Neural progenitor cell (in vitro differentiated cells): ENCODE data around the gene FAM168B. TPM values are rescaled to one million over a fixed set of nuclear protein-coding genes. Genes with fewer than 3 reads are reported as not detected.

ENCODE experiments used
- DNase-seq: peaks from one replicate; pipeline ENCODE4 v3.0.0-alpha.2; 2016; ENCODE audit warnings: low spot score
- H2AFZ ChIP-seq: fragments of 200-600 bp; sonication (generic); replicated peaks from 2 replicates; pipeline ENCODE4 v1.6.1; 2016; ENCODE audit warnings: antibody characterized with exemption
- H3F3A ChIP-seq: fragments of 200-600 bp; sonication (generic); 2 replicates; pipeline ENCODE4 v1.6.1; 2016; ENCODE audit warnings: antibody characterized with exemption, low read depth
- H3K27ac ChIP-seq: fragments of 200-600 bp; sonication (generic); 2 replicates; pipeline ENCODE4 v1.5.1; 2016; ENCODE audit warnings: mild to moderate bottlenecking
- H3K27me3 ChIP-seq: fragments of 200-600 bp; sonication (generic); 2 replicates; pipeline ENCODE4 v1.6.1; 2016; ENCODE audit warnings: mild to moderate bottlenecking, moderate library complexity
- H3K36me3 ChIP-seq: fragments of 200-600 bp; sonication (generic); 2 replicates; pipeline ENCODE4 v1.5.1; 2016
- H3K4me1 ChIP-seq: fragments of 200-600 bp; sonication (generic); 2 replicates; pipeline ENCODE4 v1.6.1; 2016; ENCODE audit warnings: mixed run types
- H3K4me2 ChIP-seq: fragments of 200-600 bp; sonication (generic); 2 replicates; pipeline ENCODE4 v1.6.1; 2016
- H3K4me3 ChIP-seq: fragments of 200-600 bp; sonication (generic); 2 replicates; pipeline ENCODE4 v1.5.1; 2016
- H3K79me2 ChIP-seq: fragments of 200-600 bp; sonication (generic); 2 replicates; pipeline ENCODE4 v1.6.1; 2016; ENCODE audit warnings: low read depth
- H3K9ac ChIP-seq: fragments of 200-600 bp; sonication (generic); 2 replicates; pipeline ENCODE4 v1.6.1; 2016
- H3K9me3 ChIP-seq: fragments of 200-600 bp; sonication (generic); 2 replicates; pipeline ENCODE4 v1.5.1; 2016; ENCODE audit warnings: low read depth
- H4K20me1 ChIP-seq: fragments of 200-600 bp; sonication (generic); 2 replicates; pipeline ENCODE4 v1.6.1; 2016; ENCODE audit warnings: low read depth
- H3K27ac Mint-ChIP-seq: 3 replicates; pipeline ENCODE4 v1.8.0; 2021; ENCODE audit warnings: mixed read lengths
- H3K27me3 Mint-ChIP-seq: 2 replicates; pipeline ENCODE4 v1.8.0; 2022; ENCODE audit warnings: low read depth, mild to moderate bottlenecking, inconsistent platforms, moderate library complexity, mixed read lengths; ENCODE audit not compliant: insufficient read depth
- H3K36me3 Mint-ChIP-seq: 3 replicates; pipeline ENCODE4 v1.8.0; 2021; ENCODE audit warnings: mixed read lengths
- H3K4me1 Mint-ChIP-seq: 3 replicates; pipeline ENCODE4 v1.8.0; 2021; ENCODE audit warnings: mixed read lengths
- H3K4me3 Mint-ChIP-seq: 3 replicates; pipeline ENCODE4 v1.8.0; 2021; ENCODE audit warnings: mild to moderate bottlenecking, moderate library complexity, mixed read lengths
- H3K9me3 Mint-ChIP-seq: 3 replicates; pipeline ENCODE4 v1.8.0; 2020; ENCODE audit warnings: mixed read lengths
- EZH2 ChIP-seq: fragments of 200-600 bp; sonication (generic); IDR thresholded peaks from 2 replicates; pipeline ENCODE4 v1.6.1; 2017; ENCODE audit warnings: antibody characterized with exemption, mild to moderate bottlenecking, moderate library complexity
- EZH2phosphoT487 ChIP-seq: fragments of 200-600 bp; sonication (generic); IDR thresholded peaks from 2 replicates; pipeline ENCODE4 v1.6.1; 2017; ENCODE audit warnings: antibody characterized with exemption
- total RNA-seq: library from RNA; depleted of rRNA; stranded (reverse); fragments of >200 nt; gene quantifications from 2 replicates; pipeline ENCODE4 v1.2.3, GENCODE V29; 2015; ENCODE audit warnings: low replicate concordance
- TF ChIP-seq, protein P1 (sequence below): fragments of 200-600 bp; sonication (generic); IDR thresholded peaks from 2 replicates; pipeline ENCODE4 v1.5.1; 2017; ENCODE audit warnings: antibody characterized with exemption, mild to moderate bottlenecking

Gene FAM168B
- total RNA-seq, 1 donor from 2014 or later, result 63.0 TPM

DNA sequence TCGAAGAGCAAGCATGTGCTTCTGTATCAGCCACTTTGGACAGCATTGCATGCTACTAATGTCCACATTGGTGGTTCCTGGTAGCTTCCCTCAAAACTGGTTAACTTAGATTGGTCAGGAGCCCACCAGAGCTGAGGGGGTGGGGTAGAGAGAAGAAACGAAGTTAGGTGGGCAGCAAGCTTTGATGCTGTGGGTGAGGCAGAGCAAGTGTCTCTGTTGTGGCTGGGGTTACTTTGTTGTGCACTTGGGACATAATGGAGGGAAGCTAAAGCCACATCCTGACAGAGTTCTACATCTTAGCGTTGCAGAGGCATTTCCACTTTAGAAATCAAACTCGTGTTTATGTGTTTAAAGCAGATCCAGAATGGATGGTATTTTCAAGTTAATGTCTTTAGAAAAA lies 82.7 kb downstream of the FAM168B start:
- Mint-ChIP-seq H3K36me3 (no peaks in the 10 kb centered on the region), H3K27ac (no peak overlapping the region), H3K4me1 (peaks cover 8% of the 10 kb centered on the region), H3K9me3 (no peaks in the 10 kb centered on the region), H3K27me3 (peaks cover 8% of the 10 kb centered on the region), H3K4me3 (no peak overlapping the region)
- Histone ChIP-seq H3K9ac (no peak overlapping the region), H3K4me2 (peak overlapping the region; percentile 61), H3K4me3 (no peak overlapping the region), H2AFZ (no peak overlapping the region), H3K9me3 (no peaks in the 10 kb centered on the region), H3F3A (peaks cover 15% of the 10 kb centered on the region), H3K36me3 (peaks cover 4% of the 10 kb centered on the region), H3K4me1 (peaks cover 20% of the 10 kb centered on the region), H4K20me1 (no peaks in the 10 kb centered on the region), H3K27ac (no peak overlapping the region), H3K79me2 (no peaks in the 10 kb centered on the region), H3K27me3 (no peaks in the 10 kb centered on the region)
- DNase-seq, result no peak
- TF ChIP-seq EZH2 (no peak), EZH2phosphoT487 (no peak)
- TF ChIP-seq, protein P1, sequence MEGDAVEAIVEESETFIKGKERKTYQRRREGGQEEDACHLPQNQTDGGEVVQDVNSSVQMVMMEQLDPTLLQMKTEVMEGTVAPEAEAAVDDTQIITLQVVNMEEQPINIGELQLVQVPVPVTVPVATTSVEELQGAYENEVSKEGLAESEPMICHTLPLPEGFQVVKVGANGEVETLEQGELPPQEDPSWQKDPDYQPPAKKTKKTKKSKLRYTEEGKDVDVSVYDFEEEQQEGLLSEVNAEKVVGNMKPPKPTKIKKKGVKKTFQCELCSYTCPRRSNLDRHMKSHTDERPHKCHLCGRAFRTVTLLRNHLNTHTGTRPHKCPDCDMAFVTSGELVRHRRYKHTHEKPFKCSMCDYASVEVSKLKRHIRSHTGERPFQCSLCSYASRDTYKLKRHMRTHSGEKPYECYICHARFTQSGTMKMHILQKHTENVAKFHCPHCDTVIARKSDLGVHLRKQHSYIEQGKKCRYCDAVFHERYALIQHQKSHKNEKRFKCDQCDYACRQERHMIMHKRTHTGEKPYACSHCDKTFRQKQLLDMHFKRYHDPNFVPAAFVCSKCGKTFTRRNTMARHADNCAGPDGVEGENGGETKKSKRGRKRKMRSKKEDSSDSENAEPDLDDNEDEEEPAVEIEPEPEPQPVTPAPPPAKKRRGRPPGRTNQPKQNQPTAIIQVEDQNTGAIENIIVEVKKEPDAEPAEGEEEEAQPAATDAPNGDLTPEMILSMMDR, result no peak

DNA sequence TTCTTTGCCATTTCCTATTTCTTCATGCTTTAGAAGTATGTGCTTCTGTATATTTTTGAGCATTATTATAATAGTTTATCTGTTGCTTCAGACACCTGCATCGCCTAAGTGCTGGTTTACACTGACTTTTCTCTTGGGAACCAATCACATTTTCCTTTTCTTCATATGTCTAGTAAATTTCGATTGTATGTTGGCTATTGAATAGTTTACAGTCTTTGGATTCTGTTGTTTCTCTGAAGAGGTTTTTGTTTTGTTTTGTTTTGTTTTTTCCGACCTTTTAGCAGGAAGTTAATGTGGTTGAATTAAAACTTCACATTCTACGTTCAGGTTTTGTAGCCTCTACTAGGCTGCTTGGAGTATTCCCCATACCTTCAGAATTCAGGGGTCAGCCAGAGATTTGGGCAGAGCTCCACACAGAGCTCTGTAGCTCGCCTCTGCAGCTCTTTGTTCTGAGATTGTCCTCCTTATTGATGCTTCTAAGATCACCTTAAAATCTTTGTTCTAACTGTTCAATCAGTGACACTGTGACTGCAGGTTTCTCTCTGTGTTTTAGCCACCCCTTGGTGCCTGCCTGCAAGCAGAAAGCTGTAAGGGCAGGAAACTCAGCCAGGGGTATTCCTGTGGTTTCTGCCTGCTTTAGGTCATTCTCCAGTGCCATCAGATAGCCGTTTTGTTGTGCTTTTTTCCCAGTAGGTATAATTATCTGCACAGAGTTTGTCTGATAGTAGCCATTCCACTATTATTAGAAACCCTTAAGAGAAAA lies 83.4 kb downstream of the FAM168B start:
- H3K27me3 ChIP-seq, result no peaks in the 10 kb centered on the region
- H3K27me3 Mint-ChIP-seq, result peaks cover 8% of the 10 kb centered on the region
- peak overlapping the region; percentile 31 for H3K9ac ChIP-seq
- no peak overlapping the region for H3K27ac Mint-ChIP-seq
- no peaks in the 10 kb centered on the region for H3K79me2 ChIP-seq
- H3K9me3 Mint-ChIP-seq, result no peaks in the 10 kb centered on the region
- H4K20me1 ChIP-seq, result no peaks in the 10 kb centered on the region
- H3K9me3 ChIP-seq, result no peaks in the 10 kb centered on the region
- H3K4me1 ChIP-seq, result peaks cover 20% of the 10 kb centered on the region
- no peak for DNase-seq
- peak overlapping the region; percentile 61 for H3K4me2 ChIP-seq
- H2AFZ ChIP-seq, result no peak overlapping the region
- no peak overlapping the region for H3K27ac ChIP-seq
- no peak overlapping the region for H3K4me3 ChIP-seq
- H3K36me3 ChIP-seq, result peaks cover 4% of the 10 kb centered on the region
- no peak for TF ChIP-seq EZH2phosphoT487
- TF ChIP-seq, protein P1, result no peak
- TF ChIP-seq EZH2, result no peak
- no peak overlapping the region for H3K4me3 Mint-ChIP-seq
- H3K36me3 Mint-ChIP-seq, result no peaks in the 10 kb centered on the region
- peaks cover 8% of the 10 kb centered on the region for H3K4me1 Mint-ChIP-seq
- H3F3A ChIP-seq, result peaks cover 15% of the 10 kb centered on the region

DNA sequence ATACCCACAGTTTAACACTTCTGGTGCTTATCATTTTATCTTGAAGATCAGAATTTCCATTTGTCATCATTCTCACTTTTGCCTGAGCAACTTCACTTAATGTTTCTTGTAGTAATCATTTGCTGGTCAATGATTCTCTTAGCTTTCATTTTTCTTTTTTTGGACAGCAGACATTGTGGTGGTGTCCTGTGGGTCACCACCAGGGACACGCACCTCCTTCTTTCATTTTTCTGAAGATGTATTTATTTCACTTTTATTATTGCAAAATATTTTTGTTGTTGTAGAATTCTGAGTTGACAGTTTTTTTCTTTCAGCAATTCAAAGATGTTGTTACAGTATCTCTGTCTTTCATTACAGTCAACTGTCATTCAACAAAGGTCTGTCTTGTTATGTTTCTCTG lies 84.3 kb downstream of the FAM168B start:
- Histone ChIP-seq H3F3A (peaks cover 15% of the 10 kb centered on the region), H3K9me3 (no peaks in the 10 kb centered on the region), H3K9ac (no peak overlapping the region), H3K79me2 (no peaks in the 10 kb centered on the region), H3K36me3 (peaks cover 4% of the 10 kb centered on the region), H3K4me3 (no peak overlapping the region), H4K20me1 (no peaks in the 10 kb centered on the region), H3K27me3 (no peaks in the 10 kb centered on the region), H2AFZ (no peak overlapping the region), H3K4me1 (peaks cover 20% of the 10 kb centered on the region), H3K4me2 (no peak overlapping the region), H3K27ac (no peak overlapping the region)
- TF ChIP-seq, protein P1, result no peak
- TF ChIP-seq EZH2phosphoT487 (no peak), EZH2 (no peak)
- Mint-ChIP-seq H3K27me3 (peaks cover 8% of the 10 kb centered on the region), H3K36me3 (no peaks in the 10 kb centered on the region), H3K27ac (no peak overlapping the region), H3K9me3 (no peaks in the 10 kb centered on the region), H3K4me1 (peaks cover 8% of the 10 kb centered on the region), H3K4me3 (no peak overlapping the region)
- no peak for DNase-seq
